ENCODE measurements around the gene GLCCI1. TPM values are rescaled to one million over a fixed set of nuclear protein-coding genes. Genes with fewer than 3 reads are reported as not detected.

The GLCCI1 gene
- total and polyA plus RNA-seq, 2 of the 13 experiments (the other 11 are each of a cell fraction or from before 2014, with no cell fraction given): 1.3 to 1.7 TPM

DNA sequence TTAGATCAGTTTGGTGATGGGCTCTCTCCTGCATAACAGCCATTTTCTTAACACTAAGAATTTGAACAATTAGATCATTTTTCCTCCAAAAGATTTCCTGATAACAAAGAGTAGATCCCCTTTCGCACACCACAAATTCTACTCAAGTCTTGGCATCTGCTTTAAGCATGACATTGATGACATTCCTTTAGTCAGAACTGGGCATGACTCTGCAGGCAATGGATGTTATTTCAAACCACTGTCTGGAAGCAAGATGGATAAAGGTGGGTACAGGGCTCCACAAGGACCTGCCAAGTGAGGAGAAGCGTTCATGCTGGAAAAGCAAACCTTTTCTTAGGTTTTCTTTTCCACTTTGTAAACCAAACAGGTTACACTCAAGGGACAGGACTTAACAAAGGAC lies 123.5 kb downstream of the GLCCI1 start:
- intact Hi-C loops (cut with micrococcal nuclease; ENCODE audit: unreplicated experiment): no loop called here
- POLR2A ChIA-PET: no interaction called here
- BruUV-seq (replicated peaks): no TSS peak
- Histone ChIP-seq H2AFZ (ENCODE audit: low read length) (no peak overlapping the region), H3K4me3 (replicated peaks in 1 of 3; ENCODE audit: insufficient read depth in 1 of 3, low read depth in 2 of 3, low read length in 3 of 3) (no peak overlapping the region), H4K20me1 (ENCODE audit: insufficient read depth, low read length) (no peaks in the 10 kb centered on the region), H3K79me2 (ENCODE audit: insufficient read depth, low read length) (no peaks in the 10 kb centered on the region), H3K4me2 (ENCODE audit: low read depth, low read length) (no peak overlapping the region), H3K27ac (ENCODE audit: extremely low read length, insufficient read depth, low read length) (no peak overlapping the region), H3K9ac (ENCODE audit: insufficient read depth, low read depth, low read length) (no peak overlapping the region), H3K9me3 (ENCODE audit: low read length) (no peaks in the 10 kb centered on the region), H3K27me3 (ENCODE audit: control insufficient read depth in 1 of 2, insufficient read depth in 2 of 2, low read length in 2 of 2) (no peaks in the 10 kb centered on the region), H3K36me3 (replicated peaks in 1 of 2; ENCODE audit: control insufficient read depth in 1 of 2, insufficient read depth in 2 of 2, low read length in 2 of 2) (no peaks in the 10 kb centered on the region), H3K4me1 (ENCODE audit: insufficient read depth, low read length) (peaks cover 20% of the 10 kb centered on the region)
- TF ChIP-seq, protein P1, sequence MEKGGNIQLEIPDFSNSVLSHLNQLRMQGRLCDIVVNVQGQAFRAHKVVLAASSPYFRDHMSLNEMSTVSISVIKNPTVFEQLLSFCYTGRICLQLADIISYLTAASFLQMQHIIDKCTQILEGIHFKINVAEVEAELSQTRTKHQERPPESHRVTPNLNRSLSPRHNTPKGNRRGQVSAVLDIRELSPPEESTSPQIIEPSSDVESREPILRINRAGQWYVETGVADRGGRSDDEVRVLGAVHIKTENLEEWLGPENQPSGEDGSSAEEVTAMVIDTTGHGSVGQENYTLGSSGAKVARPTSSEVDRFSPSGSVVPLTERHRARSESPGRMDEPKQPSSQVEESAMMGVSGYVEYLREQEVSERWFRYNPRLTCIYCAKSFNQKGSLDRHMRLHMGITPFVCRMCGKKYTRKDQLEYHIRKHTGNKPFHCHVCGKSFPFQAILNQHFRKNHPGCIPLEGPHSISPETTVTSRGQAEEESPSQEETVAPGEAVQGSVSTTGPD (CRISPR knock-in tag; IDR thresholded peaks at IDR 0.05): no peak
- TF ChIP-seq ZNF256 (CRISPR knock-in tag; conservative IDR thresholded peaks at IDR 0.05) (no peak), THAP11 (CRISPR knock-in tag; IDR thresholded peaks at IDR 0.05) (no peak), ARNT2 (CRISPR knock-in tag; IDR thresholded peaks at IDR 0.05; ENCODE audit: low read depth) (no peak), LCORL (IDR thresholded peaks at IDR 0.05) (no peak), LCORL (CRISPR knock-in tag; IDR thresholded peaks at IDR 0.05) (no peak)
- 77% methylated on average over 2 of the region's 2 CpGs for WGBS (ENCODE audit: low lambda C conversion rate)
- in situ Hi-C loops (cut with HindIII; ENCODE audit: extremely low pct_ligation_motif_present, low pct_unique_long_range_greater_than_20kb): no loop called here
- CTCF ChIA-PET (ENCODE audit: low intra/inter-chr PET ratio, low total read pairs): no interaction called here
- DNase-seq (ENCODE audit: low spot score): no peak
- ATAC-seq: no peak
- FAIRE-seq: no peak

DNA sequence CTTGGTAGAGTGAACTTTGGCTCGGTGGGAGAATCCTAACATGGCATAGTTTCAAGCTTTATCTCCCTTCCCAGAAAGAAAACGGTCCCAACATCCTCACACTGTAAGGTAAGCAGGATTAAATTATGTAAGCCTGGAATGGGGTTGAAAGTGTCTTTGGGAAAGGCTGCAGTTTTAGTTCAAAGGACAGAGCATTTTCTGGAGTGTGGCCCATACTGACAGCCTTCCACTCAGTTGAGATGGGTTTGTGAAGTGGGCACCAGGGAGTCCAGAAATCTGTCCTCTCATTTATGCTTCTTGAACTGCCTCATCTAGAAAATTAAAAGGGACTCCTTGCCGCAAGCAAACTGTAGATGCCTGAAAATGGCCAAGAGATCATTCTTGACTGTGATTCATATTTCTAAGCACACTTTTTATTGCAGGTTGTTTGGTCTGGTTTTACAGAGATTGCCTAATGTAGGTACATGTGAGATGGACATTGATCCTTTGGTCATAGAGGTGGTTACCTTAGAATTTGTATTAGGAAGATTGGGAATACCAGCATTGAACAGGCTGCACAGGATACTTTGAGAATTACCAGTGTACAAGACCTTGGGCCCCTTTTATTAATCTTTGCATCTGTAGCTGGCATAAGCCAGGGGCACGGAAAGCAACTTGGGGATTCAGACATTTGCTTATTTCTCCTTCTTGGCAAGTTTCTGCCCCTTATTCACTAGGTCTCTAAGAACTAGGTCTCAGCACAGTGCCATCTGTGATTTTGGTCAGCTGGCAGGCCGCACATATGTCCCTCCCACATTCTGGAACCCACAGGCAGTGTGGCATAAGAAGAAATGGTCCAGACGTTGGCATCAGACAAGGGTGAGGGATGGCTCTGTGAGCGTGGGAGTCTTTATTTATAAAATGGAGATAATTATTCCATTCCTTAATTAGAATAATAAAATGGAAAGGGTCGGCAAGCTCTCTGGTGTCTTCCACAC lies 125.9 kb downstream of the GLCCI1 start:
- no peak overlapping the region for H3K4me2 ChIP-seq (ENCODE audit: low read depth, low read length)
- no peaks in the 10 kb centered on the region for H4K20me1 ChIP-seq (ENCODE audit: insufficient read depth, low read length)
- POLR2A ChIA-PET: no interaction called here
- H3K36me3 ChIP-seq (replicated peaks in 1 of 2; ENCODE audit: control insufficient read depth in 1 of 2, insufficient read depth in 2 of 2, low read length in 2 of 2): no peaks in the 10 kb centered on the region
- H3K79me2 ChIP-seq (ENCODE audit: insufficient read depth, low read length): no peaks in the 10 kb centered on the region
- no peak overlapping the region for H3K27ac ChIP-seq (ENCODE audit: extremely low read length, insufficient read depth, low read length)
- TF ChIP-seq TEAD2 (CRISPR knock-in tag; IDR thresholded peaks at IDR 0.05) (no peak), GFI1 (CRISPR knock-in tag; IDR thresholded peaks at IDR 0.05; ENCODE audit: borderline replicate concordance) (no peak), THAP11 (CRISPR knock-in tag; IDR thresholded peaks at IDR 0.05) (no peak), ZNF552 (CRISPR knock-in tag; IDR thresholded peaks at IDR 0.05; ENCODE audit: borderline replicate concordance) (no peak), HNF4G (IDR thresholded peaks at IDR 0.05; ENCODE audit: borderline replicate concordance, low read depth, low read length) (no peak), HNF4G (CRISPR knock-in tag; IDR thresholded peaks at IDR 0.05; ENCODE audit: borderline replicate concordance, low read depth) (no peak), ZNF761 (CRISPR knock-in tag; conservative IDR thresholded peaks at IDR 0.05) (no peak), ZNF652 (CRISPR knock-in tag; IDR thresholded peaks at IDR 0.05; ENCODE audit: borderline replicate concordance, low read depth) (no peak)
- TF ChIP-seq, protein P2, sequence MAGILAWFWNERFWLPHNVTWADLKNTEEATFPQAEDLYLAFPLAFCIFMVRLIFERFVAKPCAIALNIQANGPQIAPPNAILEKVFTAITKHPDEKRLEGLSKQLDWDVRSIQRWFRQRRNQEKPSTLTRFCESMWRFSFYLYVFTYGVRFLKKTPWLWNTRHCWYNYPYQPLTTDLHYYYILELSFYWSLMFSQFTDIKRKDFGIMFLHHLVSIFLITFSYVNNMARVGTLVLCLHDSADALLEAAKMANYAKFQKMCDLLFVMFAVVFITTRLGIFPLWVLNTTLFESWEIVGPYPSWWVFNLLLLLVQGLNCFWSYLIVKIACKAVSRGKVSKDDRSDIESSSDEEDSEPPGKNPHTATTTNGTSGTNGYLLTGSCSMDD (CRISPR knock-in tag; IDR thresholded peaks at IDR 0.05): no peak
- H3K9me3 ChIP-seq (ENCODE audit: low read length): no peaks in the 10 kb centered on the region
- DNase-seq (ENCODE audit: low spot score): no peak
- WGBS (ENCODE audit: low lambda C conversion rate): 54% methylated on average over 8 of the region's 8 CpGs
- intact Hi-C loops (cut with micrococcal nuclease; ENCODE audit: unreplicated experiment): no loop called here
- H2AFZ ChIP-seq (ENCODE audit: low read length): no peak overlapping the region
- H3K9ac ChIP-seq (ENCODE audit: insufficient read depth, low read depth, low read length): no peak overlapping the region
- in situ Hi-C loops (cut with HindIII; ENCODE audit: extremely low pct_ligation_motif_present, low pct_unique_long_range_greater_than_20kb): no loop called here
- CTCF ChIA-PET (ENCODE audit: low intra/inter-chr PET ratio, low total read pairs): no interaction called here
- FAIRE-seq: no peak
- no TSS peak for BruUV-seq (replicated peaks)
- H3K27me3 ChIP-seq (ENCODE audit: control insufficient read depth in 1 of 2, insufficient read depth in 2 of 2, low read length in 2 of 2): no peaks in the 10 kb centered on the region
- peaks cover 20% of the 10 kb centered on the region for H3K4me1 ChIP-seq (ENCODE audit: insufficient read depth, low read length)
- H3K4me3 ChIP-seq (replicated peaks in 1 of 3; ENCODE audit: insufficient read depth in 1 of 3, low read depth in 2 of 3, low read length in 3 of 3): no peak overlapping the region
- ATAC-seq: no peak
